ENCODE measurements around the gene ZSCAN9.
A peak's percentile ranks its signal among the peaks of the same experiment; 100 is the strongest.

The ZSCAN9 gene

GRCh38 chr6:28225056-28225834 lies at the start of gene ZSCAN9:
TSS of gene ZSCAN9 (plus strand) at chr6:28225275. CDS start at chr6:28227085, 1,810 bp downstream.
- peak in 1 of 6 experiments; percentile 11 for DNase-seq

GRCh38 chr6:28176373-28176772 lies 48.7 kb upstream of the ZSCAN9 start:
- DNase-seq = no peak

- no peak for DNase-seq
Observed at GRCh38 chr6:28182255-28182654, 42.8 kb upstream of the ZSCAN9 start.

GRCh38 chr6:28188111-28188979 lies 36.7 kb upstream of the ZSCAN9 start:
- no peak for DNase-seq

GRCh38 chr6:28200020-28200419 lies 25.1 kb upstream of the ZSCAN9 start:
- no peak for DNase-seq

GRCh38 chr6:28203201-28203600 lies 21.9 kb upstream of the ZSCAN9 start:
- no peak for DNase-seq

GRCh38 chr6:28205879-28206278 lies 19.2 kb upstream of the ZSCAN9 start:
- DNase-seq = no peak

- DNase-seq = no peak
Observed at GRCh38 chr6:28206527-28206926, 18.5 kb upstream of the ZSCAN9 start.

- DNase-seq = no peak
Observed at GRCh38 chr6:28206928-28207509, 18.1 kb upstream of the ZSCAN9 start.

- DNase-seq = peak in 1 of 6 experiments; percentile 9
Observed at GRCh38 chr6:28207510-28208110, 17.5 kb upstream of the ZSCAN9 start.

- no peak for DNase-seq
Observed at GRCh38 chr6:28208111-28208659, 16.9 kb upstream of the ZSCAN9 start.

- no peak for DNase-seq
Observed at GRCh38 chr6:28209753-28210535, 15.1 kb upstream of the ZSCAN9 start.

GRCh38 chr6:28211840-28212509 lies 13.1 kb upstream of the ZSCAN9 start:
- DNase-seq = no peak

- peak in 1 of 6 experiments; percentile 32 for DNase-seq
Observed at GRCh38 chr6:28212510-28213212, 12.4 kb upstream of the ZSCAN9 start.

- no peak for DNase-seq
Observed at GRCh38 chr6:28213213-28213523, 11.9 kb upstream of the ZSCAN9 start.

GRCh38 chr6:28215425-28215824 lies 9.7 kb upstream of the ZSCAN9 start:
- no peak for DNase-seq

GRCh38 chr6:28217890-28218289 lies 7.2 kb upstream of the ZSCAN9 start:
- DNase-seq = no peak

GRCh38 chr6:28218312-28219248 lies 6.5 kb upstream of the ZSCAN9 start:
- peak in 1 of 6 experiments; percentile 13 for DNase-seq

- no peak for DNase-seq
Observed at GRCh38 chr6:28220257-28221133, 4.6 kb upstream of the ZSCAN9 start.
